Head of caudate nucleus (tissue), 42 donors: ENCODE results near the gene CYP4F11.
"Not testable (repeated sequence)": the region's sequence is repeated elsewhere in the genome, so short reads cannot be mapped to it uniquely, and the experiment has no call there.

Experiments
- DNase-seq, 42 donors: peaks; one replicate each; pipeline versions ENCODE4 v3.0.0 to v3.0.0-alpha.2; 2020 to 2021; ENCODE audit warnings: mixed read lengths in 7 of 42
- intact Hi-C: fragments of 100-400 bp; cut with DNase I; formaldehyde crosslinking; loops from one replicate; pipeline ENCODE4 v1.15.0; 2022

Gene CYP4F11

GRCh38 chr19:15934332-15935078, at the start of gene CYP4F11:
Gene CYP4F11 (minus strand): TSS chr19:15934529. CDS start chr19:15934408, 121 bp downstream.
- peak; percentile 7 to 87 (median 61) for DNase-seq
- intact Hi-C loops: no loop called here

GRCh38 chr19:15979293-15979692, 45.0 kb upstream of the CYP4F11 start:
- intact Hi-C loops: no loop called here
- no peak for DNase-seq

DNA sequence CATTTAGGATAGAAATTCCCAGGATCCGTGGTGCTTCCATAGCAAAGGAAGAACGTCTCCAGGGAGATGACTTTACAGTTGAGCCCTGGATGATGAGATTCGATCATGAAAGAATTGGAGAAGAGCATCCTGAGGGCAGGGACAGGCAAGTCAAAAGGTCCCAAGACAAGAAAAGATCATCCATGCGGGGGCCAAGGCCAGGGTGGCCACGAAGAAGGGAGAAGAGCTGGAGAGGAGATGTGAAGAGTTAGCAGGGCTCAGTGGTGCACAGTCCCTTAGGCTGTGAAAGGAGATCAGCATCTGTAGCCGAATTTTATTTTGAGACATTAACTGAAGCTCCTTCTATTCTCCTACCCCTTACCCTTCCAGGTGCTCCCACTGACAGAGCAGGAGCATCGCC, 43.4 kb upstream of the CYP4F11 start:
- DNase-seq: no peak
- intact Hi-C loops: no loop called here

DNA sequence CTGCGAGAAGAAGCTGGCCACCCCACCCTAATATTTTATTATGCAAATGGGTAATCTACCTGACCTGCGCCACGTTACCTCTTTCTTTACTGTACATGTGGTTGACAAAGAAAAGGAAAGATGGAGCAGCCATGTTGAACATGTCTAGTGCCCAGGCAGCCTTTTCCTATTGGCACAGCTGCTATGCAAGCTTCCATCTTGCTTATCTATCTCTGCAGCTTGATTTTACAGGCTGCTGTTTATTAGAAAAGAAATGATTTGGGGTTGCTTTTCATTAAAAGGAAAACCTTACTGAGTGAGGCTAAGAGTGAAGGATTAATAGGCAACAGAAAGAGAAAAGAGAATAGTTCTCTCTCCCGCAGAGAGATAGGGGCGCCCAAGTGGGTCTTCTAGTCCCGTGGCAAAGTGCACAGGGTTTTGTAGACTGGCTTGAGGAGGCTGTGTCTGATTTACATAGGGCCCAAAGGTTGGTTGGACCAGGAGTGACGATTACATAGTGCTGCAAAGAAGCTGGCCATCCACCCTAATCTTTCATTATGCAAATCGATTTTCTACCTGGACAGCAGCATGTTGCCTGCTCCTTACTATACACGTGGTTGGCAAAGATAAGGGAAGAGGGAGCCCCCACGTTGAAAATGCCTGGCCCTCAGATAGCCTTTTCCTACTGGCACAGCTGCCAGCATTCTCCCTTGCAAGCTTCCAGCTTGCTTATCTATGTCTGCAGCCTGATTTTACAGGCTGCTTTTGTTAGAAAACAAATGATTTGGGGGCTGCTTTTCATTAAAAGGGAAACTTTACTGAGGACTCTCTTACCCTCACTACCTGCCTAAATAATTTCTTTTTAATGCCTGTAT, 42.7 kb upstream of the CYP4F11 start:
- intact Hi-C loops: no loop called here

GRCh38 chr19:15974856-15975255, 40.5 kb upstream of the CYP4F11 start:
- intact Hi-C loops: no loop called here
- no peak for DNase-seq

More for the DNA sequence above, 42.7 kb upstream of the CYP4F11 start:
- no peak for DNase-seq

DNA sequence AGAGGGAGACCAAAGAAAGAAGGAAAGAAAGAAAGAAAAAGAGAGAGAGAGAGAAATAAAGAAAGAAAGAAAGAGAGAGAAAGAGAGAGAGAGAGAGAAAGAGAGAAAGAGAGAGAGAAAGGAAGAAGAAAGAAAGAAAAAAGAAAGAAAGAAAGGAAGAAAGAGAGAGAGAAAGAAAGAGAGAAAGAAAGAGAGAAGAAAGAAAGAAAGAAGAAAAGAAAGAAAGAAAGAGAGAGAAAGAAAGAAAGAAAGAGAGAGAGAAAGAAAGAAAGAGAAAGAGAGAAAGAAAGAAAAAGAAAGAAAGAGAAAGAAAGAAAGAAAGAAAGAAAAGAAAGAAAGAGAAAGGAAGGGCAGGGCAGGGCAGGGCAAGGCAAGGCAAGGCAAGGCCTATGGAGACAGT, 37.7 kb upstream of the CYP4F11 start:
- DNase-seq, intact Hi-C loops: not testable (repeated sequence)

GRCh38 chr19:15971224-15971780, 37.0 kb upstream of the CYP4F11 start:
- intact Hi-C loops: no loop called here
- DNase-seq: no peak

GRCh38 chr19:15964231-15964630, 29.9 kb upstream of the CYP4F11 start:
- intact Hi-C loops: no loop called here
- no peak for DNase-seq

GRCh38 chr19:15962319-15962718, 28.0 kb upstream of the CYP4F11 start:
- intact Hi-C loops: no loop called here
- no peak for DNase-seq

- DNase-seq: no peak
Observed at GRCh38 chr19:15954820-15955219, 20.5 kb upstream of the CYP4F11 start.

DNA sequence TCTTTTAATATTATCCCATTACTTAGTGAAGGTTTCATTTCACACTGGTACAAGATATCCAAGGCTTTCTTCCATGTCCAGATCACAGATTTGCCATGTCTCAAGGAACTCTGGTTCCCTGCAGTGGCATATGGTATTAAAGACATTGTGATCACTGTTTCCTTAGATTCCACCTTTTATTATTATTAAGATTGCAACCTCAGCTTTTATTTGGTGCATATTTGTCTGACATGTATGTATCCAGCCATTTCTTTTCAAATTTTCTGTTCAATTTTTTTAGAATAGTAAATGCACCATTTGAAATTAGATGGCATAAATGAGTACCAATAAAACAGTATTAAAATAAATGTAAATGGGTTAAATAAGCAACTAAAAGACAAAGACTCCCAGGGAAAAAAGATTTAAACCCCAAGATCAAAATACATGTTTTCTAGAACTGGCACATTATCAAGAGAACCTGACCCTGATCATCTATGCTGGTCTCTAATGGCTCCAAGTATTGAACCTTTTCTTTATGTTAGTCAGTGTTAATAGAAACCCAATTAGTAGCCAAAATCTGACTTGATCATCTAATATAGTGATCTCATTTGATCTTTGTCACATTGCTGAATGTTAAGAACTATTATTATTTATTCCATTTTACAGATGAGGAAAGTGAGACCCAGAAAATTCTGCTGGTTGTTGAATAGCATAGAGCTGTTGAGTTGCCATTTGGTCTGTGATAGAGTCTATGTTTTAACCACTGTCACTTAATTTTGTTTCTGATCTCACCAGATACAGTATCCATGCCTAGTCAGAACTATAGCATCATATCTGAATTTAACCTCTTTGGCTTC, 14.1 kb upstream of the CYP4F11 start, which contains the start of gene OR10H4:
Gene OR10H4 (plus strand): TSS at position 786 of the 836 bp plus-strand sequence. CDS start 0 bp downstream, at position 786.
- DNase-seq: no peak
- intact Hi-C loops: no loop called here

More at GRCh38 chr19:15954820-15955219, 20.5 kb upstream of the CYP4F11 start:
- intact Hi-C loops: no loop called here

DNA sequence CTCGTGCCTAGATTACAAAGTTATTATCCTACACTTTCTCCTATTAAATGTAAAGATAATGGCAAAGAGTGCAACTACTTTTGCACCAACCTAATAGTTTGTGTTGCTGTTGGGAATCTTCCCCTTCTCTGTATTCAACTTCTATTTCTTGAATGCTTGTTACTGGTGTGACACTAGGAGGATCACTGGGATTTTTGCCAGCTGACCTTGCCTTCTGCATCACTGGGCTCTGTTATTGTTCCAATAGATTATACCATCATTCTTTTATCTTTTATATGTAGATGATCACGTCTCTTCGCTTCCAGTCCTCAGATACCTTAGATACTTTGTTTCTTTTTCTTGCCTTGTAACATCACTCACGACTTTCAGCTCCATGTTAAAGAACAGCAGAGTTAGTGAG, 11.0 kb upstream of the CYP4F11 start:
- intact Hi-C loops: no loop called here
- no peak for DNase-seq

DNA sequence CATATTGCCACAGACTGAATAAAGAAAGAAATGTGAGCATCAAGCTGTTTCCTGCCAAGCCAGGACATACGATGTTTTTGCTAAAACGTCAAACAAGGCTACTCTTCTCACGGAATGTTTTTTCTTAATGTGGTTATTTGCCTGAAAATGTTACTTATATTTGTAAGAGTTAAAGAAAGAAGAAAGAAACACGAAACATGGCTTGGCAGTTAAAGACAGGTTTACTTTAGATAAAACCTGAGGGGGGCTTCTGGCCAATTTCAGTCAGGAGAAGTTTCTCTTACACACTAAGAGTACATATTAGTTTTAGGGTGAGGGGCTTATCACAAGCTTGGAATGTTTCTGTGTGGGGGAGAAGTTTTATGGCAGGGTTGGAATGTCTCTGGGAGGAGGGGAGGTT, 10.1 kb upstream of the CYP4F11 start:
- intact Hi-C loops: no loop called here
- no peak for DNase-seq

DNA sequence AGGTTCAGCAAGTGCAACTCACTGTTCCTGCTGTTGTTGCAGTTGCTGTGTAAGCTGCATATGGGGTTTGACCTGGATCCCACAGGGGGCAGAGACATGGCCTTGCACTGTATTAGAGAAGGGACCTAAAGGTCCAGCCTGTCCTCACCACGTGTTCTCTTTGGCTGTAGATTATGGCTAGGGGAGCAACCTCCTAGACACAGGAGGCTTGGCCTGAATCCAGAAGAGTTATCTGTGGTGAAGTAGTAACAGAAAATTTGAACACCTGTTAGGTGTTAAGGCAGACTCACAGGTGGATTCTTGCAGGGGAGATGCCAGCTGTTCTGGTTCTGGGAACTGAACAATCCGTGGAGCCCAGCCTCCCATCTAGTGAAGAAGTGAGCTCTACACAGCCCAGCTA, 3.4 kb upstream of the CYP4F11 start:
- intact Hi-C loops: no loop called here
- no peak for DNase-seq

DNA sequence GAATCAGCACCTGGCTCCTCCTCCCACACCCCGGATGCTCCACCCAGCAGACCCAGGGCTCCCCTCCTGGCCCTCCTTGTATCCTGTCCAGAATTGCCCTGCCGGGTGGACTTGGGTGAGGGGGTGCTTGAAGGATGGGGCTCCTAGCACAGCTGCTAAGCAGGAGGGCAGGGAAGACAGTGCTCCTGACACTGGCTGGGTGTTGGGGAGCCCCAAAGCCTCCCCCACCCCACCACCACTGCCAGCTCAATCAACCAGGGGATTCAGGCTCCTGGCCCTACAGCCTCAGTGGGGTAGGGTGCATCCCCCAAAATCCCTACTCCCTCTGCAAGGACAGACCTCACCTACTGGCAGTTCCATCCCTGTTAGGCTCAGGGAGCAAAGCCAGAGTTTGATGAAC, 2.6 kb upstream of the CYP4F11 start:
- no peak for DNase-seq
- intact Hi-C loops: no loop called here

DNA sequence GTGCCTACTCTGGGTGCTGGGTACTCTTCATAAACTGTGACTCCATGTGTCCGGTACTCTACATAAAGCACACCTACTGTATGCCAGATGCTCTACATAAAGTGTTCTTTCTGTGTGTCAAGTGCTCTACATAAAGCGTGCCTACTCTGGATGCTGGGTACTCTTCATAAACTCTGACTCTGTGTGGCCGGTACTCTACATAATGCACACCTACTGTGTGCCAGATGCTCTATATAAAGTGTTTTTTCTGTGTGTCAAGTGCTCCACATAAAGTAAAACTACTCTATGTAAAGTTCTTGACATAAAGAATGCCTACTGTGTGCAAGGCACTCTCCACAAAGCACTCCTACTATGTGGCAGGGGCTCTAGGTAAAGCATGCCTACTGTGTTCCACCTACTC, 1.8 kb upstream of the CYP4F11 start:
- intact Hi-C loops: no loop called here
- no peak for DNase-seq

DNA sequence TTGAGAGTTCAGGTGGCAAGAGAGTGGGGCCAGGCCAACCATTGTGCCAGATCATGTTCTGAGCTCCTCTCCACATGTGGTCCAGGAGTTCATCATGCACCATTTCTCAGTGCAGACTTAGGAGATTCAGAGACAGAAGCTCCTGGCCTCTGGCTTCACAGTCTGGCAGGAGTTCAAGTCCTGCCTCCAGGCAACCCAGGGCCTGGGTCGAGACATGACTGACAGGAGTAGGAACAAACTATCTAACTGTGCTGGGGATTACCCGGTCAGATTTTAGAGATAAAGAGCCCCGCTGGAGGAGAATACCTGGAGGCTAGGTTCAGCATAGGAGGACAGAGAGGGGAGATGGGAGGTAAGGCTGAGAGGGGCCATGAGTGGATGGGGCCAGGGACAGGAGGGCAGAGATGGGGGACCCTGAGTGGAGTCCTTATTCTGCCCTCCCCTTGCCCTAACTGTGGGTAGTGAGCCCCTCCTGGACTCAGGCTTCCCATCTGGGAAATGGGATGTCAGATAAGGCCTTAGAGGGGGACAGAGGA, 906 bp upstream of the CYP4F11 start:
- DNase-seq: peak in 2 of 42 donors; percentile 3 to 11
- intact Hi-C loops: no loop called here

DNA sequence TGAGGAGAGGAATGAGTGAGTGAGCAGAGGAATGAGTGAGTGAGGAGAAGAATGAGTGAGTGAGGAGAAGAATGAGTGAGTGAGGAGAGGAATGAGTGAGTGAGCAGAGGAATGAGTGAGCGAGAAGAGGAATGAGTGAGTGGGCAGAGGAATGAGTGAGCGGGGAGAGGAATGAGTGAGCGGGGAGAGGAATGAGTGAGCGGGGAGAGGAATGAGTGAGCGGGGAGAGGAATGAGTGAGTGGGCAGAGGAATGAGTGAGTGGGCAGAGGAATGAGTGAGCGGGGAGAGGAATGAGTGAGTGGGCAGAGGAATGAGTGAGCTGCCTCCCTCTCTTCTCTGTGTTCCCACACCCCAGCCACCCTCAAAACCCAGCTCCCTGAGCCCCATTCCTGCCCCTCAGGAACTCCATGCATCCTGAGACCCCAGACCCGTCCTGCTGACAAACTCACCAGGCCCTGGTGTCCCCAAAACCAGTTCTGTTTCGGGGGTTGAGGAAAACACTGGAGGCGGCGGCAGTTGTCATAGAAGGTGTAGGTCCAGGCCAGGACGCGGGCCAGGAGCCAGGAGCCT, 483 bp downstream of the CYP4F11 start:
- DNase-seq: peak in 3 of 42 donors; percentile 18 to 54 (median 23)
- intact Hi-C loops: not testable (repeated sequence)
